WTC11 (cell line): ENCODE data around the gene KLHL41. TPM values are rescaled to one million over a fixed set of nuclear protein-coding genes. Genes with fewer than 3 reads are reported as not detected.
"Not testable (repeated sequence)": the region's sequence is repeated elsewhere in the genome, so short reads cannot be mapped to it uniquely, and the experiment has no call there.

Experiments
- ATAC-seq: fragments of 200-7000 bp; cut with Tn5 transposase; 2 replicates; pipeline ENCODE4 v1.10.0; 2021; ENCODE audit warnings: mild to moderate bottlenecking, moderate library complexity
- CTCF ChIA-PET: fragments of 300-600 bp; sonication (Branson Sonifier 250); formaldehyde crosslinking; loops from one replicate; lab custom pipeline; 2021; ENCODE audit warnings: antibody characterized with exemption; lab: Charles Lee
- POLR2A ChIA-PET: fragments of 350-600 bp; sonication (Branson Sonifier 250); formaldehyde crosslinking; loops from one replicate; lab custom pipeline; 2021; ENCODE audit warnings: antibody characterized with exemption; lab: Charles Lee
- DNase-seq: peaks from one replicate; pipeline ENCODE4 v3.0.0; 2021; ENCODE audit warnings: low spot score
- H3K27ac Mint-ChIP-seq: 2 replicates; pipeline ENCODE4 v1.8.0; 2021; ENCODE audit warnings: mixed read lengths
- H3K27me3 Mint-ChIP-seq: 2 replicates; pipeline ENCODE4 v1.8.0; 2021; ENCODE audit warnings: low read depth, mild to moderate bottlenecking, moderate library complexity, mixed read lengths
- H3K36me3 Mint-ChIP-seq: 2 replicates; pipeline ENCODE4 v1.8.0; 2021; ENCODE audit warnings: mixed read lengths
- H3K4me1 Mint-ChIP-seq: 2 replicates; pipeline ENCODE4 v1.8.0; 2022; ENCODE audit warnings: mixed read lengths
- H3K4me3 Mint-ChIP-seq: 2 replicates; pipeline ENCODE4 v1.8.0; 2021; ENCODE audit warnings: mild to moderate bottlenecking, moderate library complexity, mixed read lengths
- H3K9me3 Mint-ChIP-seq: 2 replicates; pipeline ENCODE4 v1.8.0; 2021; ENCODE audit warnings: mixed read lengths
- ATF3 ChIP-seq: sonication (generic); formaldehyde crosslinking; conservative IDR thresholded peaks from 2 replicates; pipeline ENCODE4 v1.8.1; 2022; ENCODE audit warnings: mild to moderate bottlenecking, missing genetic modification reagents
- CREB1 ChIP-seq: sonication (generic); formaldehyde crosslinking; IDR thresholded peaks from 2 replicates; pipeline ENCODE4 v1.8.0; 2023; ENCODE audit warnings: mild to moderate bottlenecking, missing genetic modification reagents
- E2F1 ChIP-seq: sonication (generic); formaldehyde crosslinking; IDR thresholded peaks from 2 replicates; pipeline ENCODE4 v1.8.0; 2022; ENCODE audit warnings: mild to moderate bottlenecking, missing genetic modification reagents
- GABPB1 ChIP-seq: sonication (generic); formaldehyde crosslinking; IDR thresholded peaks from 2 replicates; pipeline ENCODE4 v1.8.1; 2023; ENCODE audit warnings: mild to moderate bottlenecking, missing genetic modification reagents
- GRHL2 ChIP-seq: fragments of 250-450 bp; sonication (Bioruptor Pico); IDR thresholded peaks from 2 replicates; pipeline ENCODE4 v1.8.0; 2022; ENCODE audit warnings: mild to moderate bottlenecking, moderate library complexity; ENCODE audit not compliant: insufficient replicate concordance, severe bottlenecking
- HMGA2 ChIP-seq: fragments of 250-450 bp; sonication (Bioruptor Pico); IDR thresholded peaks from 2 replicates; pipeline ENCODE4 v1.4.0; 2021; ENCODE audit warnings: mild to moderate bottlenecking, moderate library complexity
- KAT7 ChIP-seq: sonication (generic); formaldehyde crosslinking; IDR thresholded peaks from 2 replicates; pipeline ENCODE4 v1.8.1; 2023; ENCODE audit warnings: missing genetic modification reagents, mild to moderate bottlenecking, borderline replicate concordance
- NFE2L1 ChIP-seq: sonication (generic); formaldehyde crosslinking; IDR thresholded peaks from 2 replicates; pipeline ENCODE4 v1.8.1; 2023; ENCODE audit warnings: missing genetic modification reagents
- RELA ChIP-seq: sonication (generic); formaldehyde crosslinking; IDR thresholded peaks from 2 replicates; pipeline ENCODE4 v1.8.1; 2022; ENCODE audit warnings: missing genetic modification reagents, mild to moderate bottlenecking, borderline replicate concordance
- STAT6 ChIP-seq: sonication (generic); formaldehyde crosslinking; conservative IDR thresholded peaks from 2 replicates; pipeline ENCODE4 v1.8.1; 2023; ENCODE audit warnings: mild to moderate bottlenecking, low read depth, missing genetic modification reagents, moderate library complexity
- USF1 ChIP-seq: sonication (generic); formaldehyde crosslinking; IDR thresholded peaks from 2 replicates; pipeline ENCODE4 v1.8.0; 2022; ENCODE audit warnings: mild to moderate bottlenecking, missing genetic modification reagents
- ZBTB43 ChIP-seq: sonication (generic); formaldehyde crosslinking; IDR thresholded peaks from 2 replicates; pipeline ENCODE4 v1.8.1; 2023; ENCODE audit warnings: mild to moderate bottlenecking, missing genetic modification reagents
- ZNF138 ChIP-seq: sonication (generic); formaldehyde crosslinking; conservative IDR thresholded peaks from 2 replicates; pipeline ENCODE4 v1.8.1; 2022; ENCODE audit warnings: mild to moderate bottlenecking, moderate library complexity, missing genetic modification reagents
- ZNF317 ChIP-seq: sonication (generic); formaldehyde crosslinking; IDR thresholded peaks from 2 replicates; pipeline ENCODE4 v1.8.1; 2023; ENCODE audit warnings: low read depth, mild to moderate bottlenecking, moderate library complexity, missing genetic modification reagents, borderline replicate concordance
- total RNA-seq: library from RNA; stranded (reverse); gene quantifications from 3 replicates; pipeline ENCODE4 v1.2.3, GENCODE V29; 2021

Gene KLHL41
- total RNA-seq, 1 experiment from 2014 or later: not detected

- ATAC-seq, H3K27me3 Mint-ChIP-seq, H3K4me1 Mint-ChIP-seq, H3K9me3 Mint-ChIP-seq, H3K27ac Mint-ChIP-seq, H3K4me3 Mint-ChIP-seq, CTCF ChIA-PET, DNase-seq: not testable (repeated sequence)
- peak; percentile 80; the same call in 1 of the 2 replicates for TF ChIP-seq HMGA2 (CRISPR knock-in tag)
- peaks cover 44% of the 10 kb centered on the region for H3K36me3 Mint-ChIP-seq
- POLR2A ChIA-PET: interaction anchor here (1.1 kb wide), 1 partner anchor 11 kb away, joined by 3 read pairs; no protein-coding TSS in a partner anchor
These were observed 52.6 kb downstream of the KLHL41 start for GRCh38 chr2:169562084-169562483.

- H3K4me3 Mint-ChIP-seq: no peak overlapping the region
- TF ChIP-seq E2F1 (CRISPR knock-in tag): no peak
- no peak for TF ChIP-seq ATF3 (CRISPR knock-in tag)
- TF ChIP-seq CREB1 (CRISPR knock-in tag): no peak
- no peak for TF ChIP-seq ZNF138 (CRISPR knock-in tag)
- no peak for TF ChIP-seq RELA (CRISPR knock-in tag)
- no peaks in the 10 kb centered on the region for H3K4me1 Mint-ChIP-seq
- peak overlapping the region; percentile 19; the same call in 1 of the 2 replicates for H3K27ac Mint-ChIP-seq
- H3K36me3 Mint-ChIP-seq: peaks cover 44% of the 10 kb centered on the region
- POLR2A ChIA-PET: interaction anchor here (1.1 kb wide), 1 partner anchor 10 kb away, joined by 3 read pairs; no protein-coding TSS in a partner anchor
- DNase-seq (no peak), ATAC-seq (no peak)
- CTCF ChIA-PET: no interaction called here
- H3K9me3 Mint-ChIP-seq: peaks cover 6% of the 10 kb centered on the region; the same call in 1 of the 2 replicates
- H3K27me3 Mint-ChIP-seq: no peaks in the 10 kb centered on the region
These were observed 53.0 kb downstream of the KLHL41 start for GRCh38 chr2:169562519-169562918.

- no peaks in the 10 kb centered on the region for H3K27me3 Mint-ChIP-seq
- H3K4me3 Mint-ChIP-seq: no peak overlapping the region
- ATAC-seq (no peak), DNase-seq (no peak)
- ChIA-PET POLR2A (no interaction called here), CTCF (no interaction called here)
- no peak overlapping the region for H3K27ac Mint-ChIP-seq
- peaks cover 35% of the 10 kb centered on the region for H3K36me3 Mint-ChIP-seq
- 0 out of 2 replicates have a peak, but pooled peaks cover under 1% of the 10 kb centered on the region for H3K4me1 Mint-ChIP-seq
- TF ChIP-seq GABPB1 (CRISPR knock-in tag): no peak
- TF ChIP-seq STAT6 (CRISPR knock-in tag): no peak
- TF ChIP-seq ZNF317: no peak
- no peak for TF ChIP-seq ATF3 (CRISPR knock-in tag)
- TF ChIP-seq GRHL2: no peak
- TF ChIP-seq KAT7 (CRISPR knock-in tag): no peak
- TF ChIP-seq RELA (CRISPR knock-in tag): no peak
- TF ChIP-seq NFE2L1 (CRISPR knock-in tag): no peak
- no peak for TF ChIP-seq USF1 (CRISPR knock-in tag)
- TF ChIP-seq ZBTB43 (CRISPR knock-in tag): no peak
- peaks cover 6% of the 10 kb centered on the region; the same call in 1 of the 2 replicates for H3K9me3 Mint-ChIP-seq
These were observed 56.2 kb downstream of the KLHL41 start for GRCh38 chr2:169565686-169566085.
